HEK293T (cell line): ENCODE measurements around the gene TMEM256.
"Not testable (repeated sequence)": the region's sequence is repeated elsewhere in the genome, so short reads cannot be mapped to it uniquely, and the experiment has no call there.

ENCODE experiments used
- CTCF ChIA-PET: fragments of 350-600 bp; formaldehyde crosslinking; extraction: SDS; loops from one replicate; lab custom pipeline; 2021; ENCODE audit warnings: antibody characterized with exemption, inconsistent platforms; lab: Yijun Ruan, JAX
- POLR2A ChIA-PET: fragments of 350-600 bp; formaldehyde crosslinking; extraction: SDS; loops from one replicate; lab custom pipeline; 2020; ENCODE audit warnings: antibody characterized with exemption, inconsistent platforms; lab: Yijun Ruan, JAX
- DNase-seq: peaks from one replicate; pipeline ENCODE4 v3.0.0; 2012; ENCODE audit warnings: mixed read lengths; ENCODE audit errors: extremely low spot score
- ARNT ChIP-seq: fragments of 450-650 bp; IDR thresholded peaks from 2 replicates; pipeline ENCODE4 v1.6.1; 2017; ENCODE audit warnings: mild to moderate bottlenecking
- BHLHE40 ChIP-seq: fragments of 450-650 bp; IDR thresholded peaks from 2 replicates; pipeline ENCODE4 v1.6.1; 2016; ENCODE audit warnings: mild to moderate bottlenecking, moderate library complexity, borderline replicate concordance
- CTBP1 ChIP-seq: fragments of 450-650 bp; IDR thresholded peaks from 2 replicates; pipeline ENCODE4 v1.6.1; 2016; ENCODE audit warnings: borderline replicate concordance
- ELF4 ChIP-seq: fragments of 450-650 bp; IDR thresholded peaks from 2 replicates; pipeline ENCODE4 v1.6.1; 2017; ENCODE audit warnings: antibody characterized with exemption
- FOXA1 ChIP-seq: fragments of 450-650 bp; IDR thresholded peaks from 2 replicates; pipeline ENCODE4 v1.6.1; 2016; ENCODE audit warnings: mild to moderate bottlenecking
- FOXK2 ChIP-seq: fragments of 450-650 bp; IDR thresholded peaks from 2 replicates; pipeline ENCODE4 v1.6.1; 2016; ENCODE audit warnings: mild to moderate bottlenecking
- HDGF ChIP-seq: fragments of 450-650 bp; IDR thresholded peaks from 2 replicates; pipeline ENCODE4 v1.6.1; 2017; ENCODE audit warnings: antibody characterized with exemption, borderline replicate concordance
- L3MBTL2 ChIP-seq: fragments of 450-650 bp; conservative IDR thresholded peaks from 2 replicates; pipeline ENCODE4 v1.6.1; 2016; ENCODE audit warnings: mild to moderate bottlenecking
- LEF1 ChIP-seq: fragments of 450-650 bp; IDR thresholded peaks from 2 replicates; pipeline ENCODE4 v1.6.1; 2017; ENCODE audit warnings: mild to moderate bottlenecking, borderline replicate concordance
- NFRKB ChIP-seq: fragments of 450-650 bp; IDR thresholded peaks from 2 replicates; pipeline ENCODE4 v1.6.1; 2016; ENCODE audit warnings: mild to moderate bottlenecking, moderate library complexity
- PKNOX1 ChIP-seq: fragments of 450-650 bp; IDR thresholded peaks from 2 replicates; pipeline ENCODE4 v1.6.1; 2016
- SP1 ChIP-seq: fragments of 450-650 bp; IDR thresholded peaks from 2 replicates; pipeline ENCODE4 v1.6.1; 2017
- SUZ12 ChIP-seq: fragments of 450-650 bp; IDR thresholded peaks from 2 replicates; pipeline ENCODE4 v1.6.1; 2016; ENCODE audit warnings: mild to moderate bottlenecking
- TARDBP ChIP-seq: fragments of 450-650 bp; IDR thresholded peaks from 2 replicates; pipeline ENCODE4 v1.6.1; 2016
- ZNF384 ChIP-seq: fragments of 450-650 bp; IDR thresholded peaks from 2 replicates; pipeline ENCODE4 v1.6.1; 2016

Gene TMEM256

GRCh38 chr17:7367918-7368598, 35.8 kb downstream of the TMEM256 start:
- DNase-seq = no peak
- CTCF ChIA-PET = no interaction called here
- TF ChIP-seq L3MBTL2 (no peak), ELF4 (no peak), ARNT (no peak), HDGF (no peak), ZNF384 (no peak)
- POLR2A ChIA-PET = no interaction called here

- no peak for DNase-seq
- no peak for TF ChIP-seq SUZ12
- TF ChIP-seq ZNF384 = no peak
- TF ChIP-seq FOXK2 = no peak
- no peak for TF ChIP-seq L3MBTL2
- ChIA-PET POLR2A (no interaction called here), CTCF (no interaction called here)
Observed at GRCh38 chr17:7367083-7367482, 36.8 kb downstream of the TMEM256 start.

- CTCF ChIA-PET, POLR2A ChIA-PET, DNase-seq: not testable (repeated sequence)
Observed at GRCh38 chr17:7365963-7366362, 37.9 kb downstream of the TMEM256 start.

- ChIA-PET POLR2A (no interaction called here), CTCF (interaction anchor here (0.7 to 1.3 kb wide), 2 partner anchors 11 to 82 kb away, joined by 3 to 4 read pairs; partner anchors contain the start of gene SLC2A4)
- TF ChIP-seq FOXK2 = no peak
- TF ChIP-seq ZNF384 = no peak
- TF ChIP-seq SP1 = no peak
- no peak for TF ChIP-seq L3MBTL2
- TF ChIP-seq LEF1 = no peak
- no peak for TF ChIP-seq PKNOX1
- no peak for DNase-seq
Observed at GRCh38 chr17:7363311-7363710, 40.6 kb downstream of the TMEM256 start.

- CTCF ChIA-PET = interaction anchor here (1.3 kb wide), 1 partner anchor 12 kb away, joined by 3 read pairs; no protein-coding TSS in a partner anchor
- no peak for TF ChIP-seq CTBP1
- no peak for TF ChIP-seq BHLHE40
- no peak for TF ChIP-seq SUZ12
- TF ChIP-seq NFRKB = no peak
- no peak for TF ChIP-seq SP1
- no peak for TF ChIP-seq PKNOX1
- no peak for TF ChIP-seq ZNF384
- no peak for TF ChIP-seq ARNT
- POLR2A ChIA-PET = interaction anchor here (1.1 kb wide), 1 partner anchor 33 kb away, joined by 3 read pairs; no protein-coding TSS in a partner anchor
- no peak for DNase-seq
Observed at GRCh38 chr17:7361906-7362305, 42.0 kb downstream of the TMEM256 start.

DNA sequence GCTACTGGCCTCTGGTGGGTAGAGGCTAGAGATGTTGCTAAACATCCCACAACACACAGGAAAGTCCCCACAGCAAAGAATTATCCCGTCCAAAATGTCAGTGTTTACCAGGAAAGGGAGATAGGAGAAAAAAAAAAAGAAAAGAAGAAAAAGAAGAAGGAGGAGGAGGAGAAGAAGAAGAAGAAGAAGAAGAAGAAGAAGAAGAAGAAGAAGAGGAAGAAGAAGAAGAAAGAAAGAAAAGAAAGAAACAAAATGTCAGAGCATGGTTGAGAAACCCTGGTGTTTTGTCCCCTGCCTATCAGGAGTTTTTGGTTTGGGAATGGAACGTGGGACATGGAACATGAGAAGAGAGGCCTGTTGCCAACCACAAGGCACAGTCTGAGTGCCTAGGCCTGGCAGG, 46.5 kb downstream of the TMEM256 start:
- no peak for DNase-seq
- POLR2A ChIA-PET = no interaction called here
- no peak for TF ChIP-seq SP1
- CTCF ChIA-PET = interaction anchor here (1.1 to 1.8 kb wide), 2 partner anchors 79 to 129 kb away, joined by 3 to 11 read pairs; partner anchors contain the start of gene TMEM102

DNA sequence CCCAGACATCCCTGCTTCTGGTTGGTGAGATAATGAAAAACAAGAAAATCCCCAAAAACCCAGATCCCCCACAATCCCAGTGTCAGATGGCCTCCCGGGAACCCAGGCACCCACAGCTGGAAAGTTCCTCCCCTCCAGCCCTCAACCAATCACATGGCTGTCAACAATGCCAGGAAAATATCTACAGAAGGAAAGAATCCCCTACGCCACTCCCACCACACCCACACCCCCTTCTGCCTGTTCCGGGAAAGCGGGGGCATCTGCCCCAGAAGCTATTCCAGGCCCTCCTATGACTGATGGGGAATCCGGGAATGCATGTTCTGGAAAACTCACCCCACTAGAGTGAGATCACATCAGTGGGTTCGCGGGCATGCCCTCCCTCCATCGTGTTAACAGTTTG, 47.1 kb downstream of the TMEM256 start:
- no peak for TF ChIP-seq PKNOX1
- TF ChIP-seq TARDBP = no peak
- TF ChIP-seq ELF4 = no peak
- no peak for TF ChIP-seq LEF1
- TF ChIP-seq FOXA1 = no peak
- no peak for TF ChIP-seq L3MBTL2
- TF ChIP-seq BHLHE40 = no peak
- no peak for TF ChIP-seq ARNT
- TF ChIP-seq ZNF384 = no peak
- no peak for TF ChIP-seq SUZ12
- TF ChIP-seq NFRKB = no peak
- POLR2A ChIA-PET = interaction anchor here (0.6 to 2.8 kb wide), 3 partner anchors 79 to 331 kb away, joined by 3 to 14 read pairs (median 9); partner anchors contain the start of genes TMEM102 and TP53

More for the DNA sequence above, 47.1 kb downstream of the TMEM256 start:
- CTCF ChIA-PET = interaction anchor here (0.9 to 1.8 kb wide), 5 partner anchors 79 to 205 kb away, joined by 3 to 11 read pairs (median 4); partner anchors contain the start of genes FGF11 and TMEM102
- no peak for DNase-seq
